ENCODE data around the gene HEPN1. TPM values are rescaled to one million over a fixed set of nuclear protein-coding genes. Genes with fewer than 3 reads are reported as not detected.
A peak's percentile ranks its signal among the peaks of the same experiment; 100 is the strongest.

The HEPN1 gene
- total and polyA plus RNA-seq, 2 donors (not counting 3 experiments of a cell fraction or from before 2014, with no cell fraction given): not detected

GRCh38 chr11:124880958-124881357 is 38.1 kb upstream of the HEPN1 start:
- POLR2A ChIA-PET: interaction anchor here (0.7 to 4.5 kb wide), 2 partner anchors 17 to 689 kb away, joined by 5 to 39 read pairs; partner anchors contain the start of genes EI24 and ROBO4

More at GRCh38 chr11:124880958-124881357, 38.1 kb upstream of the HEPN1 start:
- intact Hi-C loops (cut with micrococcal nuclease) (no loop called here), dilution Hi-C loops (cut with MboI; ENCODE audit: extremely low pct_ligation_motif_present, low sequenced_read_pairs) (no loop called here)
- Histone ChIP-seq H3K36me3 (ENCODE audit: control insufficient read depth in 2 of 2, extremely low read depth in 1 of 2, insufficient read depth in 2 of 2, low read length in 2 of 2) (peaks cover 11 to 17% of the 10 kb centered on the region in 2 experiments), H3K27me3 (ENCODE audit: control insufficient read depth in 2 of 2, insufficient read depth in 2 of 2, low read length in 2 of 2) (no peaks in the 10 kb centered on the region), H3K9ac (replicated peaks; ENCODE audit: extremely low read depth, insufficient read depth, low read length) (no peak overlapping the region), H3K4me1 (ENCODE audit: control insufficient read depth, extremely low read depth, insufficient read depth, low read length) (peaks cover 56% of the 10 kb centered on the region), H2AFZ (ENCODE audit: low read depth, low read length) (no peak overlapping the region), H3K4me2 (ENCODE audit: insufficient read depth, low read length) (no peak overlapping the region), H3K9me1 (replicated peaks; ENCODE audit: control insufficient read depth, extremely low read depth, insufficient read depth, low read length) (no peaks in the 10 kb centered on the region), H4K20me1 (replicated peaks; ENCODE audit: control insufficient read depth, extremely low read depth, insufficient read depth, low read length) (no peaks in the 10 kb centered on the region), H3K4me3 (replicated peaks in 1 of 3; ENCODE audit: insufficient read depth in 1 of 3, low read depth in 1 of 3, low read length in 3 of 3) (no peak overlapping the region), H3K9me3 (replicated peaks; ENCODE audit: control insufficient read depth, insufficient read depth, low read length) (no peaks in the 10 kb centered on the region), H3K79me2 (ENCODE audit: control insufficient read depth, insufficient read depth, low read length) (no peaks in the 10 kb centered on the region), H3K27ac (ENCODE audit: insufficient read depth, low read depth, low read length) (no peak overlapping the region)
- CTCF ChIA-PET: interaction anchor here (0.7 to 2.5 kb wide), 6 partner anchors 10 to 39 kb away, joined by 3 to 13 read pairs (median 4); no protein-coding TSS in a partner anchor
- FAIRE-seq (peak; percentile 83), DNase-seq (ENCODE audit: low read depth, low spot score) (no peak)
- TF ChIP-seq POLR2AphosphoS5 (IDR thresholded peaks at IDR 0.05; ENCODE audit: insufficient read depth, low read depth, low read length) (peak; percentile 50), MYC (IDR thresholded peaks at IDR 0.05; ENCODE audit: low read depth, low read length) (no peak), CTCF (IDR thresholded peaks at IDR 0.05; ENCODE audit: extremely low read depth in 1 of 2, insufficient read depth in 1 of 2, low read depth in 1 of 2, low read length in 2 of 2) (no peak), GATA2 (IDR thresholded peaks at IDR 0.05; ENCODE audit: insufficient read depth, insufficient read length, low read depth, low read length) (no peak), FOS (IDR thresholded peaks at IDR 0.05; ENCODE audit: borderline replicate concordance, insufficient read depth, low read length) (no peak), MAX (IDR thresholded peaks at IDR 0.05; ENCODE audit: insufficient read depth, insufficient read length) (no peak), JUN (IDR thresholded peaks at IDR 0.05; ENCODE audit: borderline replicate concordance, insufficient read depth, insufficient read length, low read depth) (no peak), EZH2 (IDR thresholded peaks at IDR 0.05; ENCODE audit: borderline replicate concordance, low read depth, low read length, severe bottlenecking) (no peak), POLR2A (IDR thresholded peaks at IDR 0.05; ENCODE audit: low read depth, low read length) (peak; percentile 83)
- no TSS peak for BruUV-seq (replicated peaks)

All from endothelial cell of umbilical vein (primary cell).